K562 treated with DMSO at 1 percent for 12 hours (cell line): ENCODE results near the gene FGF9. TPM values are rescaled to one million over a fixed set of nuclear protein-coding genes. Genes with fewer than 3 reads are reported as not detected.

Source experiments
- total RNA-seq: library from RNA; unstranded; fragments of 300-600 nt; gene quantifications from 2 replicates; pipeline ENCODE4 v1.2.3, GENCODE V29; 2022; ENCODE audit not compliant: insufficient read depth

The FGF9 gene
- total RNA-seq = not detected in 2 replicates

GRCh38 chr13:21670883-21671619 is at the start of gene FGF9:
Gene FGF9 (plus strand): TSS chr13:21671073. CDS start chr13:21671913, 840 bp downstream.

Other genes with a start within 250 kb of the FGF9 start
- gene ZDHHC20, start 211.8 kb upstream of the FGF9 start, total RNA-seq = 3.6 and 12.9 TPM in 2 replicates
- 18.1 and 35.9 TPM in 2 replicates for gene MICU2, start 66.9 kb upstream of the FGF9 start, total RNA-seq